AG08396 (cell line): ENCODE measurements around the gene FBXL19.
A peak's percentile ranks its signal among the peaks of the same experiment; 100 is the strongest.
"Not testable (repeated sequence)": the region's sequence is repeated elsewhere in the genome, so short reads cannot be mapped to it uniquely, and the experiment has no call there.

Source experiments
- DNase-seq: peaks from one replicate; pipeline ENCODE4 v3.0.0; 2012; ENCODE audit warnings: low spot score, mixed read lengths

The FBXL19 gene

DNA sequence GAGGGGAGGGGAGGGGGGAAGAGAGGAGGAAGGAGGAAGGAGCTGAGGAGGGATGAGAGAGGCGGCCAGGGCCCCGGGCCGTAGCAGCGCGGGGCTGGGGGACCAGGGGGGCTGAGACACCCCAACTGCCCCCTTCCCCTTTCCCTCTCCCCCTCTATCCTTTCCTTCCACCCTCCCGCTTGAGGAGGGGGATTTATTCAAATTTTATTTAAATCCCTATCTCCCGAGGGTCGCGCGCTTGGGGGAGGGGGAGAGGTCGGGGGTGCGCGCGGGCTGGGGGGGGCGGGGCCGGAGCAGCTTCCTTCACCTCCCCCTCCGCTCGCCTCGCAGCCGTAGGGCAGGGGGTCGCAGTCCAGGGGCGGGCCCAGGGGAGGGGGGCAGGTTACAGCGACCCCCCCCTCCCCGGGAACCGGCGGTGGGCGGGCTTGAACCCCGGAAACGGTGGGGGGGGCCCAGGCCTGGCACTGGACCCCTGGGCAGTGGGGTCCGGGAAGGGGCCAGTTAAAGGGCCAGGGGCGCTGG is at the start of gene FBXL19:
TSS of gene FBXL19 (plus strand) at position 19 of the 522 bp plus-strand sequence. CDS start 2,183 bp downstream, outside the sequence.
- DNase-seq: peak; percentile 26

- DNase-seq: no peak
Measured at GRCh38 chr16:30874244-30874820, 49.0 kb upstream of the FBXL19 start.

DNA sequence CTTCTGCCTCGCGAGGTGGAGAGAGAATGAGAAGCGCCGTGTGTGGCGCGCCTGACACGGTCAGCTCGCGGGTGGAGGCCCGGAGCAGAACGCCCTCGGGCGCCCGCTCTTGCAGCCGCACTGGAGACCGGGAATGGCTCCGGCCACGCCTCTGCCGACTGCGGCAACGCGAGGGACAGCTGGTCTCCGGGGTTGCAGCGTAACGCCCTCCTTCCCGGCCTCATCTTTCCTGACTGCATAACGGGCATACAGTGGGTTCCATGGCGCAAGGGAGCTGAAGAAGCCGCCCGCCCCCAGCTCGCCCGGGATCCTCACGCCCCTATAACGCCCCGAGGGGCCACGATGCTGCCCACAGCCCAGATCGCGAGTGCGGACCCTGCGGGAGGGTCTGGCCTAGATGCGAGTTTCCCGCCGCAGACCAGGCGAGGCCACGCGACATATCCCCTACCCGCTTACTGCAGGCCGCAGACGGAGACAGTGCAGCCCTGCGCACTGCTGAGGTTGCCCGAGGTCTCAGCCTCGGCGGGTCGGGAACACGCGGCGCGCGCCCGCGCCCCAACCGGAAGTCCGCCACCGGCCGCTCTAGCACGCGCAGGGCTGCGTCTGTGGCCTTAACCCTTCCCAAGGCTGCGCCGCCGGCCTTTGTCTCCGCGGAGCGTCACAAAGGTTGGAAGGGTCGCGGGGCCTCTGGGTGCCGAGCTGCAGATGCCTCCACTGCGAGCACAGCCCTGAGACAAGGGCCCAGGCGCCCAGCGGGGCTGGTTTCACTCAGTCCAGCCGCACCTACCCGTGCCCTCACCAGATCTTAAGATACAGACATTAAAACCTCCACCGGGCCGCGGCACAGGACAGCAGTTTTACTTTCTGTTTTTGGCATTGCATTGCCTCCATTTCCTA is 48.3 kb upstream of the FBXL19 start:
- DNase-seq: peak; percentile 90

GRCh38 chr16:30875871-30876801 is 47.2 kb upstream of the FBXL19 start:
- DNase-seq: peak; percentile 45

- DNase-seq: no peak
Measured at GRCh38 chr16:30876867-30877266, 46.5 kb upstream of the FBXL19 start.

- DNase-seq: no peak
Measured at GRCh38 chr16:30882429-30883310, 40.7 kb upstream of the FBXL19 start.

DNA sequence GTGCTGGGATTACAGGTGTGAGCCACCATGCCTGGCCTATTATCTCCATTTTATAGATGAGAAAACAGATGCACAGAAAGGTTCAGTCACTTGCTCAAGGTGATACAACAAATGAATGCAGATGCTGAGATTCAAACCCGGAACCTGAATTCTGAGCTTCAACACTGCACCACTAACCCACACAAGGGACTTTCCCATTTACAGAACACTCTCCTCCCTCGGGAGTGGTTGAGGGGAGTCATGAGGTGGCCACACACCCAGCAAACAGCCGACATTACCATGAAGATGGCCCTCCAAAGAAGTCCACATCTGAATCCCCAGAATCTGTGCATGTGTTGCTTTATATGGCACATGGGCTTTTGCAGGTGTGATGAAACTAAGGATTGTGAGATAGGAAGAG is 38.6 kb upstream of the FBXL19 start:
- DNase-seq: no peak

DNA sequence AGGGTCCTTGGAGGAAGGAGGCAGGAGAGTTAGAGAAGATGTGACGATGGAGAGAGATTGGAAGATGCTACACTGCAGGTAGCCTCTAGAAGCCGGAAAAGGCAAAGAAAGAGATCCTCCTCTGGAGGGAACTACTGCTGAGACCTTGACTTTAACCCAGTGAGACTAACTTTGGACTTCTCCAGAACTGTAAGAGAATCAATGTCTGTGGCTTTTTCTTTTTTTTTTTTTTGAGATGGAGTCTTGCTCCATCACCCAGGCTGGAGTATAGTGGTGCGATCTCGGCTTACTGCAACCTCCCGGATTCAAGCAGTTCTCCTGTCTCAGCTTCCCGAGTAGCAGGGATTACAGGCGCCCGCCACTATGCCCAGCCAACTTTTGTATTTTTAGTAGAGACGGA is 38.2 kb upstream of the FBXL19 start:
- DNase-seq: no peak

- no peak for DNase-seq
Measured at GRCh38 chr16:30886145-30886544, 37.2 kb upstream of the FBXL19 start.

- no peak for DNase-seq
Measured at GRCh38 chr16:30887927-30888326, 35.4 kb upstream of the FBXL19 start.

- no peak for DNase-seq
Measured at GRCh38 chr16:30888856-30889499, 34.4 kb upstream of the FBXL19 start.

DNA sequence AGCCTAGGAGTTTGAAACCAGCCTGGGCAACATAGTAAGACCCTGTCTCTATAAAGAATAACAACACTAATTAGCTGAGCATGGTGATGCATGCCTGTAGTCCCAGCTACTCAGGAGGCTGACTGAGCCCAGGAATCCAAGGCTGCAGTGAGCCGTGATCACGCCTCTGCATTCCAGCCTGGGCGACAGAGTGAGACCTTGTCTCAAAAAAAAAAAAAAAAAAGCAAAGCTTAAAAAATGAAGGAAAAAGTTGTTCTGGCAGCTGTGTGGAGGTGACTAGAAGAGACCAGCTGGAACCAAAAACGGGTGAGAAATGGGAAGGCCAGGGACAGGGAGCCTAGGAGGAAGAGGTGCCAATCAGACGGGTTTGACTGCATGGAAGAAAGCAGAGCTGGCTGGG is 33.7 kb upstream of the FBXL19 start:
- no peak for DNase-seq

DNA sequence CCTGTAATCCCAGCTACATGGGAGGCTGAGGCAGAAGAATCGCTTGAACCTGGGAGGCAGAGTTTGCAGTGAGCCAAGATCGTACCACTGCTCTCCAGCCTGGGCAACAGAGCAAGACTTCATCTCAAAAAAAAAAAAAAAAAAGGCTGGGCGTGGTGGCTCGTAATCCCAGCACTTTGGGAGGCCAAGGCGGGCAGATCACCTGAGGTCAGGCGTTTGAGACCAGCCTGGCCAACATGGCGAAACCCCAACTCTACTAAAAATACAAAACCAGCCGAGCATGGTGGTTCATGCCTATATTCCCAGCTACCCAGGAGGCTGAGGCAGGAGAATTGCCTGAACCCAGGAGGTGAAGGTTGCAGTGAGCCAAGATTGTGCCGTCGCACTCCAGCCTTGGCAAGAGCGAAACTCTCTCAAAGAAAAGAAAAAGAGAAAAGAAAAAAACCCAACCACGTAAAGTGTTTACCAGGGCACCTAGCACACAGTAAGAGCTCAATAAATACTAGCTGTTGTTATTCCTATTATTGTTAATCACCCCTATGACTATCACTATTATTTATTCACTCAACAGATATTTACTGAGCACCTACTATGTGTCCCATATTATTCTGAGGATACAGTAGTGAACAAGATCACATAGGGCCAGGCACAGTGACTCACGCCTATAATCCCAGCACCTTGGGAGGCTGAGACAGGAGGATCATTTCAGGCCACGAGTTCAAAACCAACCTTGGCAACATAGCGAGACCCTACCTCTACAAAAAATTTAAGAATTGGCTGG is 32.1 kb upstream of the FBXL19 start:
- DNase-seq: not testable (repeated sequence)

GRCh38 chr16:30892670-30893416 is 30.5 kb upstream of the FBXL19 start:
- DNase-seq: no peak

DNA sequence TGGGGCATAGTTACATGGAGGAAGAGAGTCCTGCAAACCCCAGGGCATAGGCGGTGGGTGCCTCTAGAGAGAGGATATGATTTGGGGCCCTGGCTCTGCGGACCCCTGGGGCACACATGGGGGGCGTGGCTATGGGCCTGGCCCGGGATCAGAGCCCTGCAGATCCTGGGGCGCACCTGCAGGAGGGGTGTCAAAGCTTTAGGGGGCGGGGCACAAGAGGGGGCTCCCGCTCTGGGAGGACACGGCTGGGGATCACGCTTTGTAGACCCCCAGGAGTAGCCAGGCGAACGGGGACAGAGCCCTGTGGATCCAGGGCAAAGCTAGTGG is 30.0 kb upstream of the FBXL19 start:
- DNase-seq: no peak

GRCh38 chr16:30893744-30894539 is 29.4 kb upstream of the FBXL19 start, which contains the start of gene BCL7C:
Gene BCL7C, minus strand, starts transcription at chr16:30894077. Its CDS starts 133 bp downstream, at chr16:30893944.
- peak; percentile 92 for DNase-seq

DNA sequence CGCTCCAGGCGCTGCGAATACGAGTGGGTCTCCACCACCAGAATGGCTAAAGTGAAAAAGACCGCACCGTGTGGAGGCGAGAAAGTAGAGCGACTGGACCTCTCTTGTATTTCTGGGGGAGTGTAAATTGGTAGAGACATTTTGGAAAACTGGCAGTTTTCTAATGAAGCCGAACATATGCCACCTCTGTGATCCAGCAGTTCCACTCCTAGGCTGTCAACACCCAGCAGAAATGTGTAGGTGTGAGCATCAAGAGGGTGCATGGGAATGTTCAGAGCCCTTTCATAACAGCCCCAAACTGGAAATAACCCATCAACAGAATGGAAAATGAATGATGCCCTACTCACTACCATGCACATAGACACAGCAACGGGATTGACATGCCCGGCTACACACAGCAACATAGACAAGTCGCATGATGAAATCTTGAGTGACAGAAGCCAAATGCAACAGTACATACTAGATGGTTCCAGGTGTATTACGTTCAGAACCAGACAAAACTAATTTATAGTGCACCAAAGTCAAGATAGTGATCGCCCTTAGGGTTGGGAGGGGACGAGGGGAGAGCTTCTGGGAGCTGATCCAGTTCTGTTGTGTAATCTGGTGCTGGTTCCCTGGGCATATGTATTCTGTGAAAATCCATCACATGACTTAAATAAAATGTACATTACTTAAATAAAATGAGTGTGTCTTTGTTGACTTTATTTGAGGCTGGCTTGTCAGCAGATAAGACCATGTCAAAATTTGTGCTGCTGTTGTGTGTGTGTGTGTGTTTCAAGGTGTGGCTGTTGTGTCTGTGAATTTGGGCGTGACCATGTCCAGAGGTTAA is 28.6 kb upstream of the FBXL19 start:
- no peak for DNase-seq
